Esophagus muscularis mucosa (tissue), 3 donors: ENCODE data around the gene FAM114A1.

Source experiments
- POLR2A ChIP-seq: fragments of 450-650 bp; IDR thresholded peaks from one replicate; pipeline ENCODE4 v1.6.1; 2017; ENCODE audit warnings: antibody characterized with exemption, moderate library complexity, mild to moderate bottlenecking, low read depth
- POLR2AphosphoS5 ChIP-seq, 2 donors: sonication (generic); formaldehyde crosslinking; IDR thresholded peaks; one replicate each; pipeline ENCODE4 v1.6.1; 2017; ENCODE audit warnings: antibody characterized with exemption in 2 of 2
- TF ChIP-seq, protein P1 (sequence below), 3 experiments: fragments of 200-600 bp in 2 of 3; fragments of 450-650 bp in 1 of 3; sonication (generic) in 2 of 3; IDR thresholded peaks; one replicate each; pipeline ENCODE4 v1.5.1; 2017 to 2019; ENCODE audit warnings: antibody characterized with exemption in 3 of 3, mild to moderate bottlenecking in 2 of 3, moderate library complexity in 1 of 3

DNA sequence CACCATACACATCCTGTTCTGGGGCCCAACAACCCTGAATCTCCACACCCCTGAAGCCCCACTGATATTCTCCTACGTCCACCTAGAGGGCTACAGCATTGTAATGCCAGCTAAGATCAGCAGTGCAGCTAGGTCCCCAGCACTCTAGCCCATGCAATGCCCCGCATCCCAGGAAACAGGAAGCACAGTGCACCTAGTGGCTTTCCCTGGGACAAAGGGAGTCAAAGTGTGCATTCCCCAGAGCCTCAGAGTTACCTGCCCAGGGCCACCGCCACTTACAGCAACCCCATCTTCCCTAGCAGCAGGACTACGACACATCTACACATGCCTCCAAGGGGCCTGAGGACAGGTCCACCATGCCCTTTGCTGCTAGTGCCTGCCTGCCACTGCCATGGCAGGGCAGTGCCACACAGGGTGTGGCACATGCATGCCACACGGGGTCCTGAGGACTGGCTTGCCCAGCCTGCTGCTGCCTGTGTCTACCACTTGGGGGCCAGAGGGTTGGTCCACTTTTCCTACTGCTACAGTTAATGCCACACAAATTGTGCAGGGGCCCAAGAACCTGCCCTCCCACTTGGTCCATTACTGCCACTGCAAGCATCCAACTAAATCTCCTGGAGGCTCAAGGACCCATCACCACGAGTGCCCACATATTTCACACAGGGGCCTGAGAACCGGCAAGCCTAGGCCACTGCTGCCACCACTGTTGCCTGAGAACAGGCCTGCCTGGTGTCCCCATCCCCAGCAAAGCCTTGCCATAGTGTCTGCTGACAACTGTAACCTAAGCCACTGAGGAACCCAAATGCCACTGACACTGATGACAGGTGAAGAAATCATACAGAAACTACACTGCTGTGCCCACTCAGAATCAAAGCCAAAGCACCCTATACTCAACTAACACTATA is 34.7 kb upstream of the FAM114A1 start:
- TF ChIP-seq POLR2A (no peak), POLR2AphosphoS5 (IDR thresholded peaks at IDR 0.05) (no peak)
- TF ChIP-seq, protein P1, sequence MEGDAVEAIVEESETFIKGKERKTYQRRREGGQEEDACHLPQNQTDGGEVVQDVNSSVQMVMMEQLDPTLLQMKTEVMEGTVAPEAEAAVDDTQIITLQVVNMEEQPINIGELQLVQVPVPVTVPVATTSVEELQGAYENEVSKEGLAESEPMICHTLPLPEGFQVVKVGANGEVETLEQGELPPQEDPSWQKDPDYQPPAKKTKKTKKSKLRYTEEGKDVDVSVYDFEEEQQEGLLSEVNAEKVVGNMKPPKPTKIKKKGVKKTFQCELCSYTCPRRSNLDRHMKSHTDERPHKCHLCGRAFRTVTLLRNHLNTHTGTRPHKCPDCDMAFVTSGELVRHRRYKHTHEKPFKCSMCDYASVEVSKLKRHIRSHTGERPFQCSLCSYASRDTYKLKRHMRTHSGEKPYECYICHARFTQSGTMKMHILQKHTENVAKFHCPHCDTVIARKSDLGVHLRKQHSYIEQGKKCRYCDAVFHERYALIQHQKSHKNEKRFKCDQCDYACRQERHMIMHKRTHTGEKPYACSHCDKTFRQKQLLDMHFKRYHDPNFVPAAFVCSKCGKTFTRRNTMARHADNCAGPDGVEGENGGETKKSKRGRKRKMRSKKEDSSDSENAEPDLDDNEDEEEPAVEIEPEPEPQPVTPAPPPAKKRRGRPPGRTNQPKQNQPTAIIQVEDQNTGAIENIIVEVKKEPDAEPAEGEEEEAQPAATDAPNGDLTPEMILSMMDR (IDR thresholded peaks at IDR 0.05) = no peak
